Activated CD8-positive, alpha-beta T cell treated with anti-CD3 and anti-CD28 coated beads for 36 hours (primary cell): ENCODE data around the gene ADAM33. TPM values are rescaled to one million over a fixed set of nuclear protein-coding genes. Genes with fewer than 3 reads are reported as not detected.

Experiments
- ATAC-seq: fragments of 200-7000 bp; cut with Tn5 transposase; one replicate; pipeline ENCODE4 v1.10.0; 2021; ENCODE audit warnings: mild to moderate bottlenecking, moderate library complexity
- CTCF ChIA-PET: fragments of 350-600 bp; sonication (Branson Sonifier 250); formaldehyde crosslinking; loops from one replicate; lab custom pipeline; 2021; ENCODE audit warnings: antibody characterized with exemption; lab: Charles Lee
- POLR2A ChIA-PET: fragments of 350-600 bp; sonication (Branson Sonifier 250); formaldehyde crosslinking; loops from one replicate; lab custom pipeline; 2021; ENCODE audit warnings: antibody characterized with exemption; lab: Charles Lee
- DNase-seq: peaks from one replicate; pipeline ENCODE4 v3.0.0-alpha.2; 2020
- H3K27ac Mint-ChIP-seq: one replicate; pipeline ENCODE4 v1.8.0; 2021; ENCODE audit warnings: mild to moderate bottlenecking, mixed read lengths
- H3K27me3 Mint-ChIP-seq: one replicate; pipeline ENCODE4 v1.8.0; 2021; ENCODE audit warnings: mixed read lengths
- H3K36me3 Mint-ChIP-seq: one replicate; pipeline ENCODE4 v1.8.0; 2021; ENCODE audit warnings: low read depth, mixed read lengths
- H3K4me1 Mint-ChIP-seq: one replicate; pipeline ENCODE4 v1.8.0; 2021; ENCODE audit warnings: low read depth, mixed read lengths
- H3K4me3 Mint-ChIP-seq: one replicate; pipeline ENCODE4 v1.8.0; 2021; ENCODE audit warnings: mild to moderate bottlenecking, moderate library complexity, mixed read lengths
- H3K9me3 Mint-ChIP-seq: one replicate; pipeline ENCODE4 v1.8.0; 2021; ENCODE audit warnings: mixed read lengths
- intact Hi-C: fragments of 100-400 bp; cut with micrococcal nuclease; formaldehyde crosslinking; loops from one replicate; pipeline ENCODE4 v1.10.0; 2022
- total RNA-seq, 2 experiments: library from RNA; stranded (reverse); gene quantifications; one replicate each; pipeline ENCODE4 v1.2.3, GENCODE V29; 2021
- TF ChIP-seq, protein P1 (sequence below): fragments of 200-600 bp; IDR thresholded peaks from one replicate; pipeline ENCODE4 v1.8.0; 2022; ENCODE audit warnings: antibody characterized with exemption, mild to moderate bottlenecking

ADAM33 gene
- total RNA-seq, 2 experiments from 2014 or later, result not detected

DNA sequence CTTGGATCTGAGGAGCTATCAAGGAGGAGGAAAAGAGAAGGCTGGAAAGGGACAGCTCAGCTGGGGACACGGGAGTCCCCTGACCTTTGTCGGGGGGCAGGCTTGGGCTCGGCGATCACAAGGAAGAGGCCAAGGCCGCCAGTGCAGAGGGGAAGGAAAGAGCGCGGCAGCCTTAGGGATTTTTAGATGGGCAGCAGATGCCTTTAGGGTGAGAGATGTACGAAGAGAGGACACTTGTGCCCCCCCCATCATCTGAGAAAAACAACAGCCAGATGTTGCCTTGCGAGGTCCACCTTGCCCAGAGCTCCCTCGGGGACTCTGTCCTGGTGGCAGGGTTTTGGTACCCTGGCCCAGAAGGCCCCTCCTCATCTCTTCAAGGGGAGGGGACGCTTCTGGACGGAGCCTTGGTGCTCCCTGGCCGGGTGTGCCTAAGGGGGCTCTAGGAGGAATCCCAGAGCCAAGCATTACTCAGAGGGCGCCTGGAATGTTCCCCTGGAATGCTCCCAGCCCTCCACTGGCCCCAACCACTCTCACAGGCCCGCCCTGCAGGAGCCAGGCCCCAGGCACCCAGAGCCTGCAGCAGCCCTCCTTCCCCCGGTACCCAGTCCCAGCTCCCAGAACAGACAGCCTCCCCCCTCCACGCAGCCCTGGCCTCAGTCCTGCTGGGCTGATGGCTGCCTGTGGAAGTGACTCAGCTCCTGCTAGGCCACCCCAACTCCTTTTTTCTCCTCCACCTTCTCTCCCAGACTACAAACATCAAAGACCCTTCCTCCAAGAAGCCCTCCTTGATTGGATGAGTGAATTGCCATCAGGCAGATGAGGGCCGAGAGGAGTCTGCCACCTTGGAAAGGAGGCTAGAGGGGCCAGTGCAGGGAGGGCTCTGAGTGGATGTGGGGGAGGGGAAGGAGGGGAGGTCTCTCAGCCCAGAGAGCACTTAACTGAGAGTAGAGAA is 1.8 kb downstream of the ADAM33 start:
- Mint-ChIP-seq H3K36me3 (no peaks in the 10 kb centered on the region), H3K27me3 (peaks cover 43% of the 10 kb centered on the region), H3K27ac (no peak overlapping the region), H3K4me3 (no peak overlapping the region), H3K9me3 (no peaks in the 10 kb centered on the region), H3K4me1 (no peaks in the 10 kb centered on the region)
- ChIA-PET CTCF (interaction anchor here (4.5 to 5.2 kb wide), 2 partner anchors 17 to 29 kb away, joined by 32 to 79 read pairs; no protein-coding TSS in a partner anchor), POLR2A (interaction anchor here (0.6 kb wide), 1 partner anchor 19 kb away, joined by 4 read pairs; no protein-coding TSS in a partner anchor)
- intact Hi-C loops, result loop anchor here (5.0 kb wide), 1 partner anchor 32 kb away; the partner anchor contains the start of gene SIGLEC1
- TF ChIP-seq, protein P1, sequence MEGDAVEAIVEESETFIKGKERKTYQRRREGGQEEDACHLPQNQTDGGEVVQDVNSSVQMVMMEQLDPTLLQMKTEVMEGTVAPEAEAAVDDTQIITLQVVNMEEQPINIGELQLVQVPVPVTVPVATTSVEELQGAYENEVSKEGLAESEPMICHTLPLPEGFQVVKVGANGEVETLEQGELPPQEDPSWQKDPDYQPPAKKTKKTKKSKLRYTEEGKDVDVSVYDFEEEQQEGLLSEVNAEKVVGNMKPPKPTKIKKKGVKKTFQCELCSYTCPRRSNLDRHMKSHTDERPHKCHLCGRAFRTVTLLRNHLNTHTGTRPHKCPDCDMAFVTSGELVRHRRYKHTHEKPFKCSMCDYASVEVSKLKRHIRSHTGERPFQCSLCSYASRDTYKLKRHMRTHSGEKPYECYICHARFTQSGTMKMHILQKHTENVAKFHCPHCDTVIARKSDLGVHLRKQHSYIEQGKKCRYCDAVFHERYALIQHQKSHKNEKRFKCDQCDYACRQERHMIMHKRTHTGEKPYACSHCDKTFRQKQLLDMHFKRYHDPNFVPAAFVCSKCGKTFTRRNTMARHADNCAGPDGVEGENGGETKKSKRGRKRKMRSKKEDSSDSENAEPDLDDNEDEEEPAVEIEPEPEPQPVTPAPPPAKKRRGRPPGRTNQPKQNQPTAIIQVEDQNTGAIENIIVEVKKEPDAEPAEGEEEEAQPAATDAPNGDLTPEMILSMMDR, result no peak
- ATAC-seq (no peak), DNase-seq (no peak)

DNA sequence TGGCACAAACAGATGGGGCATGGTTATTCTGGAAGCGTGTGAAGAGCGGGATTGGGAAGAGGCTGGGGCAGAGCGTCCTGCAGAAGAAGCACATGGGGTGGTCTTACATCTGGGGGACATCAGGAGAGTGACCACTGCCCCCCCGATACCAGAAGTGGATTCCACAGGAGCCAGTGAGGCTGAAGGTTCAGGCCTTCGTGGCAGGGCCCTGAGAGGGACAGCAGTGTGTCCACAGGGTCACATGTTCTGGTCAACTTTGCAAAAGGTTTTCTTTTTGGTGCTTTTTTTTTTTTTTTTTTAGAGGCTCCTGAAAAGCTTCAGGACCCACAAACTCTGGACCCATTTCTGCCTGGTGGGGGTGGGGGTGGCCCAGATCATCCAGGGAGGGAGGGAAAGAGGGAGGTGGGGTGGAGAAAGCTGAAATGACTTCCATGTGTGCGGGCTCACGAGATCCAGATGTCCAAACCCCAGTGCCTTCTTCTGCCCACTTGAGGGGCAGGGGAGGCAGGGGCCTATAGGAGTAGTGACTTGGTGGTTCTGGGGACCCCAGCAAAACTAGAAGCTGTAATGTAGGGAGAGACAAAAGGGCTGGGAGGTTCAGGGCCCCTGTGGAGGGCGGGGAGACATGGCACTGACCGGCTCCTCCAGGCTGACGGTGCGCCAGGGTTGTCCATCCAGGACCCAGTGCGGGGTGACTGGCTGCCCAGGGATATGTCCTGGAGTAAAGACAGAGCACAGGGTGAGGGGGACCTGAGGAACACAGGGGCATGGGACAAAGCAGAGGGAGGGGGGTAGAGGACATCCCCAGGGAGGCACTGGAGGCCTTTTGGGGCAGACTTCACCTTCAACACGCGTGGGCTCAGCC is 2.7 kb downstream of the ADAM33 start:
- DNase-seq (no peak), ATAC-seq (no peak)
- no peaks in the 10 kb centered on the region for H3K9me3 Mint-ChIP-seq
- ChIA-PET POLR2A (interaction anchor here (0.6 kb wide), 1 partner anchor 20 kb away, joined by 4 read pairs; no protein-coding TSS in a partner anchor), CTCF (interaction anchor here (3.3 to 5.2 kb wide), 3 partner anchors 12 to 30 kb away, joined by 31 to 79 read pairs (median 32); no protein-coding TSS in a partner anchor)
- H3K4me3 Mint-ChIP-seq, result no peak overlapping the region
- H3K36me3 Mint-ChIP-seq, result no peaks in the 10 kb centered on the region
- TF ChIP-seq, protein P1, result no peak
- H3K4me1 Mint-ChIP-seq, result no peaks in the 10 kb centered on the region
- H3K27me3 Mint-ChIP-seq, result peaks cover 46% of the 10 kb centered on the region
- no peak overlapping the region for H3K27ac Mint-ChIP-seq
- intact Hi-C loops, result loop anchor here (5.0 kb wide), 1 partner anchor 33 kb away; the partner anchor contains the start of gene SIGLEC1

DNA sequence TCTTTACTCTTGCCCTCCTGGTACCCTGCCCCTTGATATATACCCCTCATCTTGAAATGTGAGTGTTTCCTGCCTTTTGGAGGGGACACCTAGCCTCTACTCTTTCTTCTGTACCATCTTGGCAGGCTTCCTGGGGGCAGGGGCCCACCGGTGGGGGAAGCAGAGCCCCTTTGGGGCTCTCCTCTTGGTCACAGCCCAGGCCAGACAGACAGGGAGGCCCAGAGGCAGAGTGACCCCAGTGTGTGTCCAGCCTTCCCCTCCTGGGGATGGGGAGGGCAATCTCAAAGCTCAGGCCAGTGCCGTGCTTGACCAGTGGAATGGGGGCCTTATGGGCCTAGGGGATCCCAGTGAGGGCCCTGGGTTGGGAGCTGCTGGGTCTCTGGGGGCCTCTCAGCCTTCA is 3.6 kb downstream of the ADAM33 start:
- H3K36me3 Mint-ChIP-seq, result no peaks in the 10 kb centered on the region
- ChIA-PET CTCF (interaction anchor here (2.3 to 5.2 kb wide), 7 partner anchors 9 to 407 kb away, joined by 8 to 79 read pairs (median 13); no protein-coding TSS in a partner anchor), POLR2A (no interaction called here)
- H3K9me3 Mint-ChIP-seq, result no peaks in the 10 kb centered on the region
- intact Hi-C loops, result loop anchor here (5.0 kb wide), 1 partner anchor 34 kb away; the partner anchor contains the start of gene SIGLEC1
- H3K4me3 Mint-ChIP-seq, result no peak overlapping the region
- TF ChIP-seq, protein P1, result no peak
- H3K4me1 Mint-ChIP-seq, result no peaks in the 10 kb centered on the region
- H3K27me3 Mint-ChIP-seq, result peaks cover 44% of the 10 kb centered on the region
- DNase-seq, result no peak
- no peak for ATAC-seq
- H3K27ac Mint-ChIP-seq, result no peak overlapping the region

DNA sequence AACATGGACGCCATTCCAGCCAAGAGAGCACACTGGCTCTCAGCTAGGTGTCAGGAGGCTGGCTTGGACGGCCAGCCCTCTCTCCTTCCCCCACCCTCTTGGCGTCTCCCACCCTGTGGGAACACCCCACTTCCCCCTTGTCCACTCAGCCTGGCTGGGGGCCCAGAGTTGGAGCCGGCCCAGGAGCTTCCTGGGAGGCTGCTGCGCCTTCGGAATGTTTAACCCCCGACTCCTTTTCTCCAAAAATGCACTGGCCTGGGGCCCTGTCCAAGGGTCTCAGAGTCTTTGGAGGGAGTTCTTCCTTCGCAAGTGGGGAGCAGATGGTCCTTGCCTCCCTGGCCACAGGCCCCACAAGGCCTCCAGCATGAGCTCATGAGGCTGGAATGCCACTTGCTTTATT is 4.1 kb downstream of the ADAM33 start:
- H3K27me3 Mint-ChIP-seq, result peaks cover 48% of the 10 kb centered on the region
- no peak for ATAC-seq
- intact Hi-C loops, result loop anchor here (5.0 kb wide), 1 partner anchor 35 kb away; the partner anchor contains the start of gene SIGLEC1
- DNase-seq, result no peak
- CTCF ChIA-PET, result interaction anchor here (1.1 to 5.2 kb wide), 14 partner anchors 10 to 407 kb away, joined by 4 to 79 read pairs (median 8); no protein-coding TSS in a partner anchor
- H3K9me3 Mint-ChIP-seq, result no peaks in the 10 kb centered on the region
- POLR2A ChIA-PET, result no interaction called here
- H3K4me3 Mint-ChIP-seq, result no peak overlapping the region
- H3K4me1 Mint-ChIP-seq, result peaks cover 2% of the 10 kb centered on the region
- H3K36me3 Mint-ChIP-seq, result no peaks in the 10 kb centered on the region
- H3K27ac Mint-ChIP-seq, result no peak overlapping the region
- TF ChIP-seq, protein P1, result no peak
